ENCODE measurements around the gene RPLP2.

The RPLP2 gene

DNA sequence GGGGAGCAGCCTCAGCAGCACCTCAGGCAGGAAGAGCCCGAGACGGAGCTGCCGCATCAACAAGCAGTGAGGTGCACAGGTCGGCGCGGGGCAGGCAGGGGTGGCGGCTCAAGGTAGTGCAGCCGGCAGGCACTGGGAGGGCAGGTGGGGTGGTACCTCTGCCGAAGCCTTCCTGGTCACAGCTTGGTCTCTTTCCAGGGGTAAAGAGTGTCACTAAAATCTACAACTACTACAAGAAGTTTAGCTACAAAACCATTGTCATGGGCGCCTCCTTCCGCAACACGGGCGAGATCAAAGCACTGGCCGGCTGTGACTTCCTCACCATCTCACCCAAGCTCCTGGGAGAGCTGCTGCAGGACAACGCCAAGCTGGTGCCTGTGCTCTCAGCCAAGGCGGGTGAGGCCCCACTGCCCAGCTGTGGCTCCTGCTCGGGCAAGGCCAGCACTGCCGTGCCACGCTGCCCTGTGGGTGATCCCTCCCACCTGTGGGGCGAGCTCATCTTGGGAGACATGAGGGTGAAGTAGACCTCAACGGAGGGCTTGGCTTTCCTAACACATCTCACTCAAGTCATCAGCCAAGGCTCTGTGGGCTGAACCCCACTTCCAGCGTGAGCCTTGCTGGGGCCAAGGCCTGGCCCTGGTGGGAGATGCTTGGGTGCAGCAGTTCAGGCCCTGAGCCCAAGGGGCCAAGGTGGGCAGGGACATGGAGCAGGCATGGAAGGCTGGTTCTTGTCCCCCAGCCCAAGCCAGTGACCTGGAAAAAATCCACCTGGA lies 46.0 kb upstream of the RPLP2 start:
- H3K4me3 ChIP-seq (ENCODE audit: low read depth, low read length): no peak overlapping the region
- no peak for DNase-seq (ENCODE audit: low read depth)
- TF ChIP-seq POLR2A (IDR thresholded peaks at IDR 0.05; ENCODE audit: extremely low read depth, insufficient read length): peak; percentile 23
- TF ChIP-seq MYC (IDR thresholded peaks at IDR 0.05; ENCODE audit: low read depth, low read length): no peak

DNA sequence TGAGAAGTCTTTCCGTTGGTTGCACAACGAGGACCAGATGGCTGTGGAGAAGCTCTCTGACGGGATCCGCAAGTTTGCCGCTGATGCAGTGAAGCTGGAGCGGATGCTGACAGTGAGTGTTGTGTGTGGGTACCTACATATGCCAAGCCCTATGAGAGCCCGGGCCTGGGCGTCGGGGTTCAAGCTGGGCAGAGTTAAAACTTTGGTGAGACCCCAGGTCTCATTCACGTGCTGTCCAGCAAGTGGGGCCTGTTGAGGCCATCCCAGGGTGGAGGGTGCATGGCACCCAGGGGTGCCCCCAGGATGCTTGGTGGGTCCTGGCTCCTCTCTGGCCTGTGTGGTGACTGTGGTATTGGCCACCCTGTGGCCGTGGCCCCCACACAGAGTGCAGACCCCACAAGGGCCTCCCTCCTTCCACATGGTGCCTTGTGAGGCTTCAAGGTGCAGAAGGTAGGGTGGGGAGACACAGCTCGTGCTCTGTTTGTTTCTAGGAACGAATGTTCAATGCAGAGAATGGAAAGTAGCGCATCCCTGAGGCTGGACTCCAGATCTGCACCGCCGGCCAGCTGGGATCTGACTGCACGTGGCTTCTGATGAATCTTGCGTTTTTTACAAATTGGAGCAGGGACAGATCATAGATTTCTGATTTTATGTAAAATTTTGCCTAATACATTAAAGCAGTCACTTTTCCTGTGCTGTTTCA lies 45.3 kb upstream of the RPLP2 start:
- DNase-seq (ENCODE audit: low read depth): no peak
- TF ChIP-seq, protein P1, sequence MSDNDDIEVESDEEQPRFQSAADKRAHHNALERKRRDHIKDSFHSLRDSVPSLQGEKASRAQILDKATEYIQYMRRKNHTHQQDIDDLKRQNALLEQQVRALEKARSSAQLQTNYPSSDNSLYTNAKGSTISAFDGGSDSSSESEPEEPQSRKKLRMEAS (IDR thresholded peaks at IDR 0.05; ENCODE audit: low read depth, low read length): no peak
- TF ChIP-seq POLR2A (IDR thresholded peaks at IDR 0.05; ENCODE audit: extremely low read depth, insufficient read length): no peak
- TF ChIP-seq, protein P2, sequence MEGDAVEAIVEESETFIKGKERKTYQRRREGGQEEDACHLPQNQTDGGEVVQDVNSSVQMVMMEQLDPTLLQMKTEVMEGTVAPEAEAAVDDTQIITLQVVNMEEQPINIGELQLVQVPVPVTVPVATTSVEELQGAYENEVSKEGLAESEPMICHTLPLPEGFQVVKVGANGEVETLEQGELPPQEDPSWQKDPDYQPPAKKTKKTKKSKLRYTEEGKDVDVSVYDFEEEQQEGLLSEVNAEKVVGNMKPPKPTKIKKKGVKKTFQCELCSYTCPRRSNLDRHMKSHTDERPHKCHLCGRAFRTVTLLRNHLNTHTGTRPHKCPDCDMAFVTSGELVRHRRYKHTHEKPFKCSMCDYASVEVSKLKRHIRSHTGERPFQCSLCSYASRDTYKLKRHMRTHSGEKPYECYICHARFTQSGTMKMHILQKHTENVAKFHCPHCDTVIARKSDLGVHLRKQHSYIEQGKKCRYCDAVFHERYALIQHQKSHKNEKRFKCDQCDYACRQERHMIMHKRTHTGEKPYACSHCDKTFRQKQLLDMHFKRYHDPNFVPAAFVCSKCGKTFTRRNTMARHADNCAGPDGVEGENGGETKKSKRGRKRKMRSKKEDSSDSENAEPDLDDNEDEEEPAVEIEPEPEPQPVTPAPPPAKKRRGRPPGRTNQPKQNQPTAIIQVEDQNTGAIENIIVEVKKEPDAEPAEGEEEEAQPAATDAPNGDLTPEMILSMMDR (IDR thresholded peaks at IDR 0.05; ENCODE audit: low read depth, low read length): no peak
- no peak for TF ChIP-seq MYC (IDR thresholded peaks at IDR 0.05; ENCODE audit: low read depth, low read length)
- H3K4me3 ChIP-seq (ENCODE audit: low read depth, low read length): no peak overlapping the region

DNA sequence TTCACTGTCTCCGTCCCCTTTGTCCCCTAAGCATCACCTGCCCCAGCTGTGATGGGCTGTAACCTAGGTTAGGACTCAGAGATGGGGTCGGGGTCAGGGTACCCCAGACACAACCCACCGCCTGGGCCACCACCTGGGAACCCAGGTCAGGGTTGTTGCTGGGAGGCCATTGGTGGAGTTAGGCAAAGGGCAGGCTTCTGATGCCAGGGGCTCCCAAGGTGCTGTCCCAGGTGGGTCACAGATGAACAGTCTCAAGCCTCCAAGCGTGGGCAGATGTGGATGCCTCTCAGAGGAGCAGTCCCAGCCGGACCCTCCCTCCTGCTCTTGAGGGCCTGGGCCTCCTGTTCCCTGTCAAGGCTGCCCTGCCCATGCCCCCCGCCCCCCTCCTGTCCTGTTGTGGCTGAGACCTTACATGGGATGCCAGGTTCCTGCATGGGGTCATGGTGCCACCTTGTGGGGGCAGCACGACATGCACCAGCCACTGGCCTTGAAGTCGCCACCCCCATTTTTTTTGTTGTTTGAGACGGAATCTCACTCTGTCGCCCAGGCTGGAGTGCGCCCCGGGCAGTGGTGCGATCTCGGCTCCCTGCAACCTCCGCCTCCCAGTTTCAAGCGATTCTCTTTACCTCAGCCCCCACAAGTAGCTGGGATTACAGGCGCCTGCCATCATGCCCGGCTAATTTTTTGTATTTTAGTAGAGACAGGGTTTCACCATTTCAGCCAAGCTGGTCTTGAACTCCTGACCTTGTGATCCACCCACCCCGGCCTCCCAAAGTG lies 44.6 kb upstream of the RPLP2 start:
- DNase-seq (ENCODE audit: low read depth): peak; percentile 74
- no peak overlapping the region for H3K4me3 ChIP-seq (ENCODE audit: low read depth, low read length)

DNA sequence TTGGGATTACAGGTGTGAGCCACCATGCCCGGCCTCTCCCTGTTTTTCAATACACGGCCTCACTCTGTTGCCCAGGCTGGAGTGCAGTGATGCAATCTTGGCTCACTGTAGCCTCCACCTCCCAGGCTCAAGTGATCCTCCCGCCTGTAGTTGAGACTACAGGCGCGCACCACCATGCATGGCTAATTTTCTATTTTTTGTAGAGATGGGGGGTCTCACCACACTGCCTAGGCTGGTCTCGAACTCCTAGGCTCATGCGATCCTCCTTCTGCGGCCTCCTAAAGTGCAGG lies 44.0 kb upstream of the RPLP2 start:
- H3K4me3 ChIP-seq (ENCODE audit: low read depth, low read length): no peak overlapping the region
- no peak for TF ChIP-seq POLR2A (IDR thresholded peaks at IDR 0.05; ENCODE audit: extremely low read depth, insufficient read length)
- TF ChIP-seq, protein P2 (IDR thresholded peaks at IDR 0.05; ENCODE audit: low read depth, low read length): no peak
- TF ChIP-seq, protein P1 (IDR thresholded peaks at IDR 0.05; ENCODE audit: low read depth, low read length): no peak
- no peak for TF ChIP-seq MYC (IDR thresholded peaks at IDR 0.05; ENCODE audit: low read depth, low read length)
- DNase-seq (ENCODE audit: low read depth): no peak

More for the DNA sequence above, 44.6 kb upstream of the RPLP2 start:
- 0 out of 2 replicates have a peak, but pooled peaks have one; percentile 25 for TF ChIP-seq MYC (IDR thresholded peaks at IDR 0.05; ENCODE audit: low read depth, low read length)
- TF ChIP-seq POLR2A (IDR thresholded peaks at IDR 0.05; ENCODE audit: extremely low read depth, insufficient read length): peak; percentile 18
- TF ChIP-seq, protein P1 (IDR thresholded peaks at IDR 0.05; ENCODE audit: low read depth, low read length): peak; percentile 47
- TF ChIP-seq, protein P2 (IDR thresholded peaks at IDR 0.05; ENCODE audit: low read depth, low read length): peak; percentile 61

DNA sequence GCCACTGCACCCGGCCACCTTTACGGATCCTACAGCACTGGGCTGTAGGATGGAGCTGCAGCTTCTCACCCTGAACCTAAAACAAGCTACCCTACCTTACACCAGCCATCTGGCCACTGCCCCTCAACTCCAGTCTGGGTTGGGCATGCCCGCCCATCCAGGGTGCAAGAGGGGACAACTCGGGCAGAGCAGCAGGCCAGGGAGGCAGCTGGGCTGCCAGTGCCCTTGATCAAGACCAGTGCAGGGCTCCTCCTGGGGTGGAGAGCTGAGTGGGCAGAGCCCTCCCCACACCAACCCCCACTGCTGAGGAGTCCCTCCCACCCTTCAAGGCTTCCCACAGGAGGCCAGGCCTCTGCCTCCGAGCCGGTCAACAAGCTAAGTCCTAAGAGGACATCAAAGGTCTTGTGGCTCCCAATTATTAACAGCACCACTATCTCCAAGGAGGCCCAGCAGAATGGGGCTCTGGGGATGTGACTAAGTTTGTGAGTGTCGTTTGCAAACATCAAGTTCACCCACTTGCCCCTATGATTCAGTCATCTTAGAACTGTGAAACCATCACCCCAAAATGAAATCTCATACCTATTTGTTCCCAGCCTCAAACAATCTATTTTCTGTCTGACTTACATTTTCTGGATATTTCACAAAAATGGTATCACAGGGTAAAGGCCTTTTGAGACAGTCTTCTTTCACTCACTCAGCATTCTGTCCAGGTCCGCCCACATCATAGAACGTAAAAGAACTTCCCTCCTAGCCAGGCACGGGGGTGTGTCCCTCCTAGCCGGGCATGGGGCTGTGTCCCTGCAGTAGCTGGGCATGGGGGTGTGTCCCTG lies 43.4 kb upstream of the RPLP2 start:
- no peak overlapping the region for H3K4me3 ChIP-seq (ENCODE audit: low read depth, low read length)
- no peak for DNase-seq (ENCODE audit: low read depth)
- TF ChIP-seq, protein P1 (IDR thresholded peaks at IDR 0.05; ENCODE audit: low read depth, low read length): no peak
- TF ChIP-seq, protein P2 (IDR thresholded peaks at IDR 0.05; ENCODE audit: low read depth, low read length): no peak
- TF ChIP-seq MYC (IDR thresholded peaks at IDR 0.05; ENCODE audit: low read depth, low read length) (no peak), POLR2A (IDR thresholded peaks at IDR 0.05; ENCODE audit: extremely low read depth, insufficient read length) (no peak)

Measured in NB4 (cell line).